ENCODE measurements around the gene PACS2. TPM values are rescaled to one million over a fixed set of nuclear protein-coding genes. Genes with fewer than 3 reads are reported as not detected.
A peak's percentile ranks its signal among the peaks of the same experiment; 100 is the strongest.

PACS2 gene
- total RNA-seq, 2 donors from 2014 or later: 80.4 to 125 TPM

DNA sequence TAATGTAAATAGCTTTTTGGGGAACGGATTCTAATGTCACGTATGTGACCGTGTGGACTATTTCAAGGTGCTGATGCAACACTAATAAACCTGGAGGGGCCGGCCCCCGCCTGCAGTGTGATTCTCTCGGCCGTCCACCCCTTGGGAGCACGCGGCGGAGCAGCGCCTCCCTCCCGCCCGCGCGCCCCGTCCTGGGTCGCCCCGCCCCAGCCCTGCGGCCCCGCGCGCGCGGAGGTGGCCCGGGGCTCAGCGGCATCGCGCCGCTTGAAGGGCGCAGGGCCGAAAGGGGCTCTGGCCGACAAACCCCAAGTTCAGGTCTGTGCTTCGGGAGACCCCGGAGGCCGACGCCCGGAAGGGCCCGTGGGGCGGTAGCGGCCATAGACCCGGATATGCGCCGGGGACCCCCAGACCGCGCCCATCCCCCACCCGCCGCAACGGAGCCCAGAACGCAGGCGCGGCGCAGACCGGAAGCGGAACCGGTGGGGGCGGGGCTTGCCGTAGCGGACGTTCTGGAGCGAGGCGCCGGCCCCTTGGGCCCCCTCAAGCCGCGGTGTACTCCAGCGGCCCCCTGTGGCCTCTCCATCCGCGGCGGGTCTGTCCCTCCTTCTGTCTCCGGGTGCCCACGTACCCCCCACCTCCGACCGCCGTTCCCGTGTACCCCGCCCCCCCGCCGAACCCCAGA, 83.6 kb downstream of the PACS2 start, which contains the start of gene TEX22:
TSS of gene TEX22 (plus strand) at position 495 of the 682 bp plus-strand sequence. CDS start 803 bp downstream, outside the sequence.
- Histone ChIP-seq H3K4me3 (peak within 1 kb of the TSS; percentile 99), H3K4me1 (ENCODE audit: control insufficient read depth in 1 of 2, low read depth in 2 of 2) (peaks cover 9 to 16% of the 10 kb centered on the region in 2 donors), H3K9me3 (peaks cover 7% of the 10 kb centered on the region), H3K36me3 (peaks cover 4% of the 10 kb centered on the region), H3K27me3 (replicated peaks; ENCODE audit: insufficient read depth) (no peaks in the 10 kb centered on the region), H3K27ac (peak within 1 kb of the TSS; percentile 74 to 76)
- TF ChIP-seq, protein P1, sequence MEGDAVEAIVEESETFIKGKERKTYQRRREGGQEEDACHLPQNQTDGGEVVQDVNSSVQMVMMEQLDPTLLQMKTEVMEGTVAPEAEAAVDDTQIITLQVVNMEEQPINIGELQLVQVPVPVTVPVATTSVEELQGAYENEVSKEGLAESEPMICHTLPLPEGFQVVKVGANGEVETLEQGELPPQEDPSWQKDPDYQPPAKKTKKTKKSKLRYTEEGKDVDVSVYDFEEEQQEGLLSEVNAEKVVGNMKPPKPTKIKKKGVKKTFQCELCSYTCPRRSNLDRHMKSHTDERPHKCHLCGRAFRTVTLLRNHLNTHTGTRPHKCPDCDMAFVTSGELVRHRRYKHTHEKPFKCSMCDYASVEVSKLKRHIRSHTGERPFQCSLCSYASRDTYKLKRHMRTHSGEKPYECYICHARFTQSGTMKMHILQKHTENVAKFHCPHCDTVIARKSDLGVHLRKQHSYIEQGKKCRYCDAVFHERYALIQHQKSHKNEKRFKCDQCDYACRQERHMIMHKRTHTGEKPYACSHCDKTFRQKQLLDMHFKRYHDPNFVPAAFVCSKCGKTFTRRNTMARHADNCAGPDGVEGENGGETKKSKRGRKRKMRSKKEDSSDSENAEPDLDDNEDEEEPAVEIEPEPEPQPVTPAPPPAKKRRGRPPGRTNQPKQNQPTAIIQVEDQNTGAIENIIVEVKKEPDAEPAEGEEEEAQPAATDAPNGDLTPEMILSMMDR (IDR thresholded peaks at IDR 0.05): no peak
- ATAC-seq (ENCODE audit: insufficient number of reproducible peaks, low FRiP score, low read depth): peak; percentile 66
- peak; percentile 43 for DNase-seq (ENCODE audit: low spot score)

DNA sequence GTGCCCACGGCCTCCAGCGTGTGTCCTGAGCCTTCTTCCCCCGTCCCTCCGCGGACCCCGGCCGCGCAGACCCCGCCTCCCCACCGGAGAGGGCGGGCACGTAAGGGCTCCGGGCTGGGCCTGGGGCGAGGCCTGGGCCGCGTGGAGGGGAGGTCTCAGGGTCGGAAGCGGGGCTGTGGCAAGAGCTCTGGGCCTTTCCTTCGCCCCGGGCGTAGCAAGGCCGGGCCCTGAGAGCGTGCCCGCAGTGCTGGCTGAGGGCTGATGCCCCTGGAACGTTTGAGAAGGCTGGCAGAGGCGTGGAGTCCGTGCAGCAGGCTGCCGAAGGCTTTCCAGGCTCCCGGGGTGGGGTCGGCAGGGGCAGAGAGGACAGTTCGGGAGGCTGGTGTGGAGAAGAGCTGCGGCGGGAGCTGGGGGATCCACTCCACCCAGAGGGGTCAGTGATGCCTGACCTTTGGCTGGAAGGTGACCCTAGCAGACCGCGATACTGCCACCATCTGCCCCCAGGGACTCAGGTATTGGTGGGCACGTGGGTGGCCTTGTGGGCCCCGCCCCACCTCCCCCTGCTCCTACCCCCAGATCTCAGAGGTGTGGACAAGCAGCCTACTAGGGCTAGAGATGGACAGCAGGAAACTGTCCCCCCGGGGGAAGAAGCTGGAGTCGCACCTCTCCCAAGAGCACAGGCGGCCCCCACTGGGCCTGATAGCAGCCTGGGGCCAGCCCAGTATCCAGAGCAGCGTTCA, 84.3 kb downstream of the PACS2 start:
- Histone ChIP-seq H3K27me3 (replicated peaks; ENCODE audit: insufficient read depth) (no peaks in the 10 kb centered on the region), H3K36me3 (peaks cover 4% of the 10 kb centered on the region), H3K9me3 (peaks cover 7% of the 10 kb centered on the region), H3K4me1 (ENCODE audit: control insufficient read depth in 1 of 2, low read depth in 2 of 2) (peaks cover 9 to 16% of the 10 kb centered on the region in 2 donors), H3K27ac (peak overlapping the region; percentile 74 to 76), H3K4me3 (peak overlapping the region; percentile 99)
- TF ChIP-seq, protein P1 (IDR thresholded peaks at IDR 0.05): peak; percentile 6
- ATAC-seq (ENCODE audit: insufficient number of reproducible peaks, low FRiP score, low read depth): peak; percentile 5
- DNase-seq (ENCODE audit: low spot score): no peak

DNA sequence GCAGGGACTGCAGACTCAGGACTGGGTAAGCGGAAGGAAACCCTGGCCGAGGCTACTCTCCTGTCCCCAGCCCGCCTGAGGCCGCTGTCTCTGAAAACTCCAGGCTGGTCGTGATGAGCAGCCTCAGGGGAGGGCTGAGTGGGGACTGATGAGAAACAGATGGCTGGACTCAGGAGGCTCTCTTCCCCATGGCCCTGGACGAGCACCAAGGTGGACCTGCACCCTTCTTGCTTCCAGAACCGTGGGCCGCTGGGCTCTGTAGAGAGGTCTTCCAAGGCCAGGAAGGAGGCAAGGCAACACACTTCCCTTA, 84.9 kb downstream of the PACS2 start:
- Histone ChIP-seq H3K9me3 (peaks cover 7% of the 10 kb centered on the region), H3K4me1 (ENCODE audit: control insufficient read depth in 1 of 2, low read depth in 2 of 2) (peaks cover 9 to 16% of the 10 kb centered on the region in 2 donors), H3K36me3 (peaks cover 4% of the 10 kb centered on the region), H3K27me3 (replicated peaks; ENCODE audit: insufficient read depth) (no peaks in the 10 kb centered on the region), H3K27ac (peak overlapping the region in 1 of 2 donors; percentile 74), H3K4me3 (peak overlapping the region; percentile 99)
- ATAC-seq (ENCODE audit: insufficient number of reproducible peaks, low FRiP score, low read depth) (no peak), DNase-seq (ENCODE audit: low spot score) (no peak)
- TF ChIP-seq, protein P1 (IDR thresholded peaks at IDR 0.05): no peak

DNA sequence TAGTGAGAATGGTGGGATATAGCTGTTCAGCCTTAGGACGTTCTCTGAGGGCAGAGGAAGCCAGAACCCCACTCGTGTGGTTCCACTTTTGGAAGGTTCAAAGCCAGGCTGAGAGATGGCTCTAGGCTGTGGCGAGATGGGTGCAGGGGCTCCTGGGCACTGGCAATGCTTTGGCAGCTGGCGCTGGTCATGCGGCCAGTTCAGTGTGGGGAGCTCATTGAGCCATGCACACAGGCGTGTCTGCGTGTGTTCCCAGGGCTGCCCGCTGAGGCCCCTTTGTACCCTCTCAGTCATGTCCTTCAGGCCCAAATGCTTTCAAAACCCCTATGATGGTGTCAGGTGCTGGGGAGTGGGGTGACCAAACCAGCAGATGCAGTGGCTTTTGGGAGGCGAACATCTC, 85.5 kb downstream of the PACS2 start:
- no peak for DNase-seq (ENCODE audit: low spot score)
- TF ChIP-seq, protein P1 (IDR thresholded peaks at IDR 0.05): no peak
- no peak for ATAC-seq (ENCODE audit: insufficient number of reproducible peaks, low FRiP score, low read depth)
- no peaks in the 10 kb centered on the region for H3K27me3 ChIP-seq (replicated peaks; ENCODE audit: insufficient read depth)
- H3K27ac ChIP-seq: no peak overlapping the region
- peaks cover 10% of the 10 kb centered on the region for H3K9me3 ChIP-seq
- peaks cover 9 to 16% of the 10 kb centered on the region in 2 donors for H3K4me1 ChIP-seq (ENCODE audit: control insufficient read depth in 1 of 2, low read depth in 2 of 2)
- H3K4me3 ChIP-seq: no peak overlapping the region
- peaks cover under 1% of the 10 kb centered on the region for H3K36me3 ChIP-seq

DNA sequence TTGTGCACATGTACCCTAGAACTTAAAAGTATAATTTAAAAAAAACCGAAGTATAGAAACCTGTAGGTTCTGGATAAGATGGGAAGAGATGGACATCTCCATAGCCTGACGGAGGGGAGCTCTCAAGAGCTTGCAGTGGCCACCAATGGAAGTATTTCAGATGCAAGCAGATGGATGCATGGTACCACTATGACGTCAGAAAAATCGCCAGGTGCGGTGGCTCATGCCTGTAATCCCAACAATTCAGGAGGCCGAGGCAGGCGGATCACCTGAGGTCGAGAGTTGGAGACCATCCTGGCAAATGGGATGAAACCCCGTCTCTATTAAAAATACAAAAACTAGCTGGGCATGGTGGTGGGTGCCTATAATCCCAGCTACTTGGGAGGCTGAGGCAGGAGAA, 87.2 kb downstream of the PACS2 start:
- ATAC-seq (ENCODE audit: insufficient number of reproducible peaks, low FRiP score, low read depth) (no peak), DNase-seq (ENCODE audit: low spot score) (no peak)
- no peak overlapping the region for H3K27ac ChIP-seq
- H3K4me1 ChIP-seq (ENCODE audit: control insufficient read depth in 1 of 2, low read depth in 2 of 2): peaks cover 9 to 16% of the 10 kb centered on the region in 2 donors
- H3K9me3 ChIP-seq: peaks cover 12% of the 10 kb centered on the region
- no peak overlapping the region for H3K4me3 ChIP-seq
- TF ChIP-seq, protein P1 (IDR thresholded peaks at IDR 0.05): no peak
- H3K36me3 ChIP-seq: no peaks in the 10 kb centered on the region
- no peaks in the 10 kb centered on the region for H3K27me3 ChIP-seq (replicated peaks; ENCODE audit: insufficient read depth)

All from thoracic aorta (tissue), 2 donors.